ENCODE results near the gene MAP1LC3B2.

DNA sequence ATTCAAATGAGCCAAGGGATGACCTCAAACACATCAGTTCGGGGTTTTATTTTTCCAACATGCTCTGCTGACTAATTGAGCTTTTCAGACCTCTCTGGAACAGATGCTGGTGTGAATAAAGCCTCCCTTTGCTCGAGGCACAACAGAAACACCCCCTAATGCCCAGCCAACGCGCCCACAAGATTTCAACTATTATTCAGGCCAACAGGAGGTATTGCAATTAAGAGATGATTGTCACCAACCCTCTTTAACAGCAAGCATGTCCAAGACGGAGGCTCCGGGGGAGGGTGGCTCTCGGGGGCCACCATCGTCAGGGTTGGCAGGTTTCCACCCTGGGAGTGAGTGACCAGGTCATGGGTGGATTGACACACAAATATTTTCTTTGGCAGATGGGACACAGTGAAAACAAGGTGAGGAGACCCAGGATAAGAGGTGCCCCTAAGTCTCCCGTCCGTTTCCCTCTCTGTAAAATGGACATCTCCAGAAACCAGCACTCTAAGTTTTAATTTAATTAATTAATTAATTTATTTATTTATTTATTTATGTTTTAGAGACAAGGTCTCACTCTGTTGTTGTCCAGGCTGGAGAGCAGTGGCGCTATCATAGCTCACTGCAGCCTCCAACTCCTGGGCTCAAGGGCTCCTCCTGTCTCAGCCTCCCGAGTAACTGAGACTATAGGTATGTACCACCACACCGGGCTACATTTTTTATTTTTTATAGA lies 56.1 kb downstream of the MAP1LC3B2 start:
- TF ChIP-seq, protein P1, sequence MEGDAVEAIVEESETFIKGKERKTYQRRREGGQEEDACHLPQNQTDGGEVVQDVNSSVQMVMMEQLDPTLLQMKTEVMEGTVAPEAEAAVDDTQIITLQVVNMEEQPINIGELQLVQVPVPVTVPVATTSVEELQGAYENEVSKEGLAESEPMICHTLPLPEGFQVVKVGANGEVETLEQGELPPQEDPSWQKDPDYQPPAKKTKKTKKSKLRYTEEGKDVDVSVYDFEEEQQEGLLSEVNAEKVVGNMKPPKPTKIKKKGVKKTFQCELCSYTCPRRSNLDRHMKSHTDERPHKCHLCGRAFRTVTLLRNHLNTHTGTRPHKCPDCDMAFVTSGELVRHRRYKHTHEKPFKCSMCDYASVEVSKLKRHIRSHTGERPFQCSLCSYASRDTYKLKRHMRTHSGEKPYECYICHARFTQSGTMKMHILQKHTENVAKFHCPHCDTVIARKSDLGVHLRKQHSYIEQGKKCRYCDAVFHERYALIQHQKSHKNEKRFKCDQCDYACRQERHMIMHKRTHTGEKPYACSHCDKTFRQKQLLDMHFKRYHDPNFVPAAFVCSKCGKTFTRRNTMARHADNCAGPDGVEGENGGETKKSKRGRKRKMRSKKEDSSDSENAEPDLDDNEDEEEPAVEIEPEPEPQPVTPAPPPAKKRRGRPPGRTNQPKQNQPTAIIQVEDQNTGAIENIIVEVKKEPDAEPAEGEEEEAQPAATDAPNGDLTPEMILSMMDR (IDR thresholded peaks at IDR 0.05) = no peak
- TF ChIP-seq POLR2A (IDR thresholded peaks at IDR 0.05) (no peak), EP300 (IDR thresholded peaks at IDR 0.05) (no peak)

Data from upper lobe of left lung (tissue), 4 donors.